SK-N-SH treated with all-trans-retinoic acid at 6 μM for 48 hours (cell line): Measurements from ENCODE around the gene CEP164.

Source experiments
- ATAC-seq: fragments of 200-7000 bp; cut with Tn5 transposase; 3 replicates; pipeline ENCODE4 v1.9.1; 2020; ENCODE audit warnings: mild to moderate bottlenecking, moderate library complexity
- ARNTL ChIP-seq: fragments of 450-650 bp; formaldehyde crosslinking; IDR thresholded peaks from 2 replicates; pipeline ENCODE4 v1.5.0; 2020; ENCODE audit warnings: low read depth, mild to moderate bottlenecking, moderate library complexity, borderline replicate concordance
- BACH2 ChIP-seq: fragments of 250-450 bp; sonication (Bioruptor Pico); IDR thresholded peaks from 2 replicates; pipeline ENCODE4 v1.9.0; 2021; ENCODE audit warnings: mild to moderate bottlenecking, borderline replicate concordance
- ESRRG ChIP-seq: fragments of 250-450 bp; sonication (Bioruptor Pico); IDR thresholded peaks from 2 replicates; pipeline ENCODE4 v1.6.1; 2021; ENCODE audit warnings: mild to moderate bottlenecking
- GLIS3 ChIP-seq: fragments of 250-450 bp; sonication (Bioruptor Pico); IDR thresholded peaks from 2 replicates; pipeline ENCODE4 v1.5.0; 2020; ENCODE audit warnings: mild to moderate bottlenecking, moderate library complexity
- ISL1 ChIP-seq: fragments of 250-450 bp; sonication (Bioruptor Pico); IDR thresholded peaks from 2 replicates; pipeline ENCODE4 v2.1.2; 2022; ENCODE audit warnings: mild to moderate bottlenecking, moderate library complexity
- OSR1 ChIP-seq: fragments of 250-450 bp; sonication (Bioruptor Pico); IDR thresholded peaks from 2 replicates; pipeline ENCODE4 v1.8.0; 2022; ENCODE audit warnings: moderate library complexity, mild to moderate bottlenecking, inconsistent platforms
- PATZ1 ChIP-seq: fragments of 250-450 bp; sonication (Bioruptor Pico); IDR thresholded peaks from 2 replicates; pipeline ENCODE4 v1.8.0; 2020; ENCODE audit warnings: mild to moderate bottlenecking, moderate library complexity, borderline replicate concordance
- PPARA ChIP-seq: fragments of 250-450 bp; sonication (Bioruptor Pico); IDR thresholded peaks from 2 replicates; pipeline ENCODE4 v1.5.0; 2020; ENCODE audit warnings: mild to moderate bottlenecking, borderline replicate concordance
- RARB ChIP-seq: fragments of 250-450 bp; sonication (Bioruptor Pico); IDR thresholded peaks from 2 replicates; pipeline ENCODE4 v1.8.0; 2021; ENCODE audit warnings: mild to moderate bottlenecking, moderate library complexity
- SNAI2 ChIP-seq: fragments of 250-450 bp; sonication (Bioruptor Pico); IDR thresholded peaks from 2 replicates; pipeline ENCODE4 v1.5.0; 2020; ENCODE audit warnings: mild to moderate bottlenecking, moderate library complexity
- TCF4 ChIP-seq: fragments of 250-450 bp; sonication (Bioruptor Pico); IDR thresholded peaks from 2 replicates; pipeline ENCODE4 v1.8.0; 2021; ENCODE audit warnings: mild to moderate bottlenecking, moderate library complexity, borderline replicate concordance
- TOX ChIP-seq: fragments of 250-450 bp; sonication (Bioruptor Pico); IDR thresholded peaks from 2 replicates; pipeline ENCODE4 v1.8.0; 2021; ENCODE audit warnings: mild to moderate bottlenecking, moderate library complexity, borderline replicate concordance
- ZC3H10 ChIP-seq: fragments of 250-450 bp; sonication (Bioruptor Pico); IDR thresholded peaks from 2 replicates; pipeline ENCODE4 v1.5.1; 2021; ENCODE audit warnings: mild to moderate bottlenecking, moderate library complexity
- ZFP3 ChIP-seq: fragments of 250-450 bp; sonication (Bioruptor Pico); IDR thresholded peaks from 2 replicates; pipeline ENCODE4 v1.5.0; 2020; ENCODE audit warnings: mild to moderate bottlenecking, moderate library complexity
- ZFP30 ChIP-seq: fragments of 450-650 bp; formaldehyde crosslinking; IDR thresholded peaks from 2 replicates; pipeline ENCODE4 v1.5.0; 2022; ENCODE audit warnings: mild to moderate bottlenecking, moderate library complexity
- ZNF565 ChIP-seq: fragments of 450-650 bp; formaldehyde crosslinking; conservative IDR thresholded peaks from 2 replicates; pipeline ENCODE4 v1.5.0; 2020; ENCODE audit warnings: low read depth, mild to moderate bottlenecking, moderate library complexity
- ZNF70 ChIP-seq: fragments of 450-650 bp; formaldehyde crosslinking; IDR thresholded peaks from 2 replicates; pipeline ENCODE4 v1.5.0; 2020; ENCODE audit warnings: mild to moderate bottlenecking, moderate library complexity
- ZNF8 ChIP-seq: fragments of 450-650 bp; formaldehyde crosslinking; IDR thresholded peaks from 2 replicates; pipeline ENCODE4 v1.5.0; 2020; ENCODE audit warnings: mild to moderate bottlenecking, moderate library complexity
- TF ChIP-seq, protein P1 (sequence below): fragments of 250-450 bp; sonication (Bioruptor Pico); IDR thresholded peaks from 2 replicates; pipeline ENCODE4 v1.5.0; 2020; ENCODE audit warnings: mild to moderate bottlenecking, moderate library complexity
- TF ChIP-seq, protein P2 (sequence below): fragments of 250-450 bp; sonication (Bioruptor Pico); IDR thresholded peaks from 2 replicates; pipeline ENCODE4 v1.5.1; 2020; ENCODE audit warnings: low read depth, mild to moderate bottlenecking, moderate library complexity
- TF ChIP-seq, protein P3 (sequence below): fragments of 250-450 bp; sonication (Bioruptor Pico); IDR thresholded peaks from 2 replicates; pipeline ENCODE4 v1.8.0; 2021; ENCODE audit warnings: low read depth, mild to moderate bottlenecking, moderate library complexity, borderline replicate concordance

CEP164 gene

DNA sequence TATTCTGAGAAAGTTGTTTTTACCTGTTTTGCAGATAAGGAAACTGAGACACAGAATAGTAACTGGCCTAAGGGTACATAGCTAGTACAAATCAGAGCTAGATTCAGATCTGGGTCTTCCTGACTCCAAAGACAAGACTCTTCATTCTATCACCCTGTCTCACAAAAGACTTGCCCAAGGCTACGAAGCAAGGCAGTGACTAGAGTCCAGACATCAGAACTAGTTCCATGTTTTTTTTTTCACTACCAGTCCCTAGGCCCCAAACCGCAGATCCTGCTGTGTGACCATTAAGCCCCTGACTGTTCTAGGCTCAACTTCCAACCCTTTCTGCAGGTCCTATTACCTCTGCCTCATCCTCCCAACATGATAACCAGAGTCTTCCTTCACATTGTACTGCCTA, 35.0 kb upstream of the CEP164 start:
- ATAC-seq, result no peak
- TF ChIP-seq ESRRG (CRISPR knock-in tag) (no peak), ARNTL (CRISPR knock-in tag) (no peak), OSR1 (CRISPR knock-in tag) (no peak), ZFP30 (CRISPR knock-in tag) (no peak), SNAI2 (CRISPR knock-in tag) (no peak), GLIS3 (CRISPR knock-in tag) (no peak), ISL1 (CRISPR knock-in tag) (no peak)

- no peak for TF ChIP-seq ISL1 (CRISPR knock-in tag)
- no peak for TF ChIP-seq ZFP3 (CRISPR knock-in tag)
- TF ChIP-seq, protein P1, sequence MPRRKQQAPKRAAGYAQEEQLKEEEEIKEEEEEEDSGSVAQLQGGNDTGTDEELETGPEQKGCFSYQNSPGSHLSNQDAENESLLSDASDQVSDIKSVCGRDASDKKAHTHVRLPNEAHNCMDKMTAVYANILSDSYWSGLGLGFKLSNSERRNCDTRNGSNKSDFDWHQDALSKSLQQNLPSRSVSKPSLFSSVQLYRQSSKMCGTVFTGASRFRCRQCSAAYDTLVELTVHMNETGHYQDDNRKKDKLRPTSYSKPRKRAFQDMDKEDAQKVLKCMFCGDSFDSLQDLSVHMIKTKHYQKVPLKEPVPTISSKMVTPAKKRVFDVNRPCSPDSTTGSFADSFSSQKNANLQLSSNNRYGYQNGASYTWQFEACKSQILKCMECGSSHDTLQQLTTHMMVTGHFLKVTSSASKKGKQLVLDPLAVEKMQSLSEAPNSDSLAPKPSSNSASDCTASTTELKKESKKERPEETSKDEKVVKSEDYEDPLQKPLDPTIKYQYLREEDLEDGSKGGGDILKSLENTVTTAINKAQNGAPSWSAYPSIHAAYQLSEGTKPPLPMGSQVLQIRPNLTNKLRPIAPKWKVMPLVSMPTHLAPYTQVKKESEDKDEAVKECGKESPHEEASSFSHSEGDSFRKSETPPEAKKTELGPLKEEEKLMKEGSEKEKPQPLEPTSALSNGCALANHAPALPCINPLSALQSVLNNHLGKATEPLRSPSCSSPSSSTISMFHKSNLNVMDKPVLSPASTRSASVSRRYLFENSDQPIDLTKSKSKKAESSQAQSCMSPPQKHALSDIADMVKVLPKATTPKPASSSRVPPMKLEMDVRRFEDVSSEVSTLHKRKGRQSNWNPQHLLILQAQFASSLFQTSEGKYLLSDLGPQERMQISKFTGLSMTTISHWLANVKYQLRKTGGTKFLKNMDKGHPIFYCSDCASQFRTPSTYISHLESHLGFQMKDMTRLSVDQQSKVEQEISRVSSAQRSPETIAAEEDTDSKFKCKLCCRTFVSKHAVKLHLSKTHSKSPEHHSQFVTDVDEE, result no peak
- TF ChIP-seq, protein P2, sequence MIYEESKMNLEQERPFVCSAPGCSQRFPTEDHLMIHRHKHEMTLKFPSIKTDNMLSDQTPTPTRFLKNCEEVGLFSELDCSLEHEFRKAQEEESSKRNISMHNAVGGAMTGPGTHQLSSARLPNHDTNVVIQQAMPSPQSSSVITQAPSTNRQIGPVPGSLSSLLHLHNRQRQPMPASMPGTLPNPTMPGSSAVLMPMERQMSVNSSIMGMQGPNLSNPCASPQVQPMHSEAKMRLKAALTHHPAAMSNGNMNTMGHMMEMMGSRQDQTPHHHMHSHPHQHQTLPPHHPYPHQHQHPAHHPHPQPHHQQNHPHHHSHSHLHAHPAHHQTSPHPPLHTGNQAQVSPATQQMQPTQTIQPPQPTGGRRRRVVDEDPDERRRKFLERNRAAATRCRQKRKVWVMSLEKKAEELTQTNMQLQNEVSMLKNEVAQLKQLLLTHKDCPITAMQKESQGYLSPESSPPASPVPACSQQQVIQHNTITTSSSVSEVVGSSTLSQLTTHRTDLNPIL (CRISPR knock-in tag), result no peak
- no peak for TF ChIP-seq TOX (CRISPR knock-in tag)
- no peak for TF ChIP-seq ZNF8
- TF ChIP-seq ZNF565, result no peak
- no peak for TF ChIP-seq OSR1 (CRISPR knock-in tag)
- no peak for TF ChIP-seq PPARA (CRISPR knock-in tag)
- ATAC-seq, result no peak
Observed at GRCh38 chr11:117295438-117296137, 32.1 kb upstream of the CEP164 start.

DNA sequence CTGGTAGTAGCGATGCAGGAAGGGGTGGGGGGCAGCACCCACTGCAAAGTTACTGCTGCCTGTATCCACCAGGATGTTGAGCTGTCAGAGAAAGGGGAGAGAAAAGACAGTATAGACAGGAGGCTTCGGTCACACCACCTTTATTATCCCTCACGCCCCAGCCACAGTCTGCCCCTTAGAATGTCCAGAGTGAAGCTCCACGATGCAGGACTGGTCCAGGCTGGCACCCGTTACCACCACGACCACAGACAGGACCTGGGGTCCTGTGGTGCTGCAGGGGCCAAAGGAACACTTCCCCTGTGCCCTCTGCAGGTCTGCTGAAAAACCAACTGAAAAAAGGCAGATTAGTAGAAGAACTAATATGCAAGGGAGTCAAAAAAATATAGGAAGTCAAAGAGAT, 30.8 kb upstream of the CEP164 start:
- ATAC-seq, result no peak
- TF ChIP-seq TOX (CRISPR knock-in tag), result no peak
- no peak for TF ChIP-seq ZFP3 (CRISPR knock-in tag)
- TF ChIP-seq, protein P3, sequence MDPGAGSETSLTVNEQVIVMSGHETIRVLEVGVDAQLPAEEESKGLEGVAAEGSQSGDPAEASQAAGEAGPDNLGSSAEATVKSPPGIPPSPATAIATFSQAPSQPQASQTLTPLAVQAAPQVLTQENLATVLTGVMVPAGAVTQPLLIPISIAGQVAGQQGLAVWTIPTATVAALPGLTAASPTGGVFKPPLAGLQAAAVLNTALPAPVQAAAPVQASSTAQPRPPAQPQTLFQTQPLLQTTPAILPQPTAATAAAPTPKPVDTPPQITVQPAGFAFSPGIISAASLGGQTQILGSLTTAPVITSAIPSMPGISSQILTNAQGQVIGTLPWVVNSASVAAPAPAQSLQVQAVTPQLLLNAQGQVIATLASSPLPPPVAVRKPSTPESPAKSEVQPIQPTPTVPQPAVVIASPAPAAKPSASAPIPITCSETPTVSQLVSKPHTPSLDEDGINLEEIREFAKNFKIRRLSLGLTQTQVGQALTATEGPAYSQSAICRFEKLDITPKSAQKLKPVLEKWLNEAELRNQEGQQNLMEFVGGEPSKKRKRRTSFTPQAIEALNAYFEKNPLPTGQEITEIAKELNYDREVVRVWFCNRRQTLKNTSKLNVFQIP, result no peak
- no peak for TF ChIP-seq TCF4 (CRISPR knock-in tag)
- TF ChIP-seq RARB (CRISPR knock-in tag), result no peak
- TF ChIP-seq ISL1 (CRISPR knock-in tag), result no peak
- no peak for TF ChIP-seq PPARA (CRISPR knock-in tag)
- no peak for TF ChIP-seq SNAI2 (CRISPR knock-in tag)
- TF ChIP-seq, protein P1, result no peak
- no peak for TF ChIP-seq ARNTL (CRISPR knock-in tag)
- TF ChIP-seq PATZ1, result no peak
- TF ChIP-seq ZNF70 (CRISPR knock-in tag), result no peak
- no peak for TF ChIP-seq GLIS3 (CRISPR knock-in tag)
- TF ChIP-seq ESRRG (CRISPR knock-in tag), result no peak
- TF ChIP-seq BACH2 (CRISPR knock-in tag), result no peak
- no peak for TF ChIP-seq ZNF565
- TF ChIP-seq OSR1 (CRISPR knock-in tag), result no peak
- no peak for TF ChIP-seq ZFP30 (CRISPR knock-in tag)
- no peak for TF ChIP-seq ZC3H10 (CRISPR knock-in tag)
- TF ChIP-seq, protein P2 (CRISPR knock-in tag), result no peak
